Occipital lobe (tissue), 2 donors: Measurements from ENCODE around the gene BCOR. TPM values are rescaled to one million over a fixed set of nuclear protein-coding genes. Genes with fewer than 3 reads are reported as not detected.
A peak's percentile ranks its signal among the peaks of the same experiment; 100 is the strongest.

ENCODE experiments used
- DNase-seq: peaks from one replicate; lab custom pipeline; 2025; lab: John Stamatoyannopoulos, UW
- total RNA-seq: library from RNA; depleted of rRNA; stranded (reverse); fragments of >200 nt; gene quantifications from one replicate; pipeline ENCODE4 v1.2.3, GENCODE V29; 2014

BCOR gene
- total RNA-seq, 1 donor from 2014 or later = 26.0 TPM

DNA sequence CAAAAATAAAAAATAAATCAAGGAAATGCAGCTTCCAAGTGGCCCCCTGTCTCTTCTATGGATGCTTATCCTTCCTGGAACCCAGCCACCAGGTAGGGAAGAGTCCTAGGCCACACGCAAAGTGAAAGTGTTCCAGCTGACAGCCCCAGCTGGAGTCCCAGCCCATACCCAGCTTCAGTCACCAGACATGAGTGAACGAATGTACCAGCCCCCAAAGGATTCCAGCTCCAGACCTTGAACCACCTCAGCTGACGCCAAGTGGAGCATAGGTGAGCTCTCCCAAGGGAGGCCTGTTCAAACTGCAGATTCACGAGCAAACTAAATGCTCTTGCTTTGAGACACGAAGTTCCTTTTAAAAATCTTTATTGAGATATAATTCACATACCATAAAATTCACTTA is 62.0 kb downstream of the BCOR start:
- no peak for DNase-seq

DNA sequence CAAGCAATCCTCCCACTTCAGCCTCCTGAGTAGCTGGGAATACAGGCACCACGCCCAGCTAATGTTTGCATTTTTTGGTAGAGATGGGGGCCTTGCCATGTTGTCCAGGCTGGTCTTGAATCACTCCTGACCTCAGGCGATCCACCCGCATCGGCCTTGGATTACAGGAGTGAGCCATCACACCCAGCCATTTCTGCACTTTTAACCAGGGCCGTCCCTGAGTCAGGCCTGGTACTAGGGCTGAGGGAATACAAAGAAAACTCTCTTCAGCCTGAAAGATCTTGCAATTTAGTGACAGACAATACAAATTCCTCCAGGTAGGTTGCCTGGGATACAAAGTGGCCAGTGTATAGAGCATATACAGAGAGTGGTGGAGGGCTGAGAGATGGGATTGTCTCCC is 65.8 kb downstream of the BCOR start:
- DNase-seq = no peak

DNA sequence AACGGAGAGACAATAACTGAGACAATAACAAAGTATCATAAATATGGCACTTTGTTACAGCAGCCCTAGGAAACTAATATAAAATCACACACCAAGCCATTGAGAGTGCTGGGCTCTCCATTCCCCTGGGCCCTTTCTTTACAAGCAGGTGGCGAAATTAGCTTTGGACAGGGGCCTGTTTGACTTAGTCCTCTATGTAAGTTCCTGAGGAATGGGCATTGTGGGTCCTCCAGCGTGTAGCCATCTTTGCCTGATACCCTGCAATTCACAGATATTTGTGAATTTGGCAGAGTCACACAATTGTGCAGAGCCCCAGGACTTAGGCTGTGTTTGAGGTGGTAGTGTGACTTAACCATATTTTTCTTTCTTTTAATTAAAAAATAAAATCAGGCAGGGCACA is 67.6 kb downstream of the BCOR start:
- no peak for DNase-seq

DNA sequence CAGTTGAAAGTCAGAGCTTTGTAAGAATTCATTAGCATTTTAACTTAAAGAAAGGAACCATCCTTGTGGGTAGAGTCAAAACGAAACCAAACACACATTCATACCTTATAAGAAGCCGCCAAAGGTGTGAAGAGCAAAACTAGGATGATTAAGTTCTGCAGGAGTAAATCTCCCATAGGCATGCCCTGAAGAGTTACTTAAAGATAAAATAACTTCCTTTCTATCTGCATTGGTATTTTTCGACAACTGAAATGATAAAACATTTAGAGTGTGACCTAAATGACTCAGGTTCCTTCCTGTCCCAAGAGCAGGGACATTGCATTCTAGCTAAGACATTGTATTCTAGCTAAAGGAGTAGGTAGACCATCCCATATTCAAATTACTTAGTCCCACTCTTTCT is 75.3 kb downstream of the BCOR start:
- no peak for DNase-seq

DNA sequence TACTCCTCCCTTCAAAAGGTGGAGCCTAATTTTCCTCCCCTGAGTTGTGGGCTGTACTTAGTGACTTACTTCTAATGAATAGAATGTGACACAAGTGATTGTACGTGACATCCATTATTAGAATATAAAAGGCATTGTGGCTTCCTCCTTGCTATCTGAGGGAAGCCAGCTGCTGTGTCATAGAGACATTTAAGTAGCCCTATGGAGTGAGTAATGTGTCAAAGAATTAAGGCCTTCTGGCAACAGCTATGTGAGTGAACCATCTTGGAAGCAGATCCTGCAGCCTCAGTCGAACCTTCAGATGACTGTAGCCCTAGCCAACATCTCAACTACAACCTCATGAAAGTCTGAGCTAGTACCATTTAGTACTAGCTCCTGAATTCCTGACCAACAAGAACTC is 76.1 kb downstream of the BCOR start:
- DNase-seq = no peak

DNA sequence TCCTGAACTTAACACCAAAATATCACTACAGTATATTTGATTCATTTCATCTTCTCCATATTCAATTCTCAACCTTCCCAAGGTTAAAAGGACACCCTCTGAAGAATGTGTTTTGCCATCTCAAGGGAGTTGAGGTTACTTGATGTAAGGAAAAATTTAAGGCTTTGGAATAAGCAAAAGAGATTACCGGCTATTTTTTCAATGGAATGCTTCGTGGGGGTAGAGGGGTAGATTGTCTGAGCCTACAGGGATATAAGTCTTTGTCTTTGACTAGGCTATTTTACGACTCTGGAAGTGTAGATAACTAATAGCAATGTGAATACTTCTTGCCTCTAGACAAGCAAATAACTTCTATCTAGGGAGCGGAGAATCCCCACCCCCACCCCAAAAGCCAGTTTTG is 78.2 kb downstream of the BCOR start:
- no peak for DNase-seq

DNA sequence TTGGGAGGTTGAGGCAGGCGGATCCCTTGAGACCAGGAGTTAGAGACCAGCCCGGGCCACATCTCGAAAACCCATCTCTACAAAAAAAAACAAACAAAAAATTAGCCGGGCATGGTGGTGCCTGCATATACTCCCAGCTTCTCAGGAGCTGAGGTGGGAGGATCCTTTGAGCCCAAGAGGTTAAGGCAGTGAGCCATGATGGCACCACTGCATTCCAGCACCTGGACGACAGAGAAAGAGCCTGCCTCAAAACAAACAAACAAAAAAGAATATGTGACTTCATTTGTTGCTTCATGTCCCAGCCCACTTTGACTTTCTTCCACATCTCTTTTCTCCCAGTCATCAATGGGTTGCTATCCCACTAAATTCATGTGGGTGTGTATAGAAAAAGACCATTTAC is 79.7 kb downstream of the BCOR start:
- DNase-seq = no peak

DNA sequence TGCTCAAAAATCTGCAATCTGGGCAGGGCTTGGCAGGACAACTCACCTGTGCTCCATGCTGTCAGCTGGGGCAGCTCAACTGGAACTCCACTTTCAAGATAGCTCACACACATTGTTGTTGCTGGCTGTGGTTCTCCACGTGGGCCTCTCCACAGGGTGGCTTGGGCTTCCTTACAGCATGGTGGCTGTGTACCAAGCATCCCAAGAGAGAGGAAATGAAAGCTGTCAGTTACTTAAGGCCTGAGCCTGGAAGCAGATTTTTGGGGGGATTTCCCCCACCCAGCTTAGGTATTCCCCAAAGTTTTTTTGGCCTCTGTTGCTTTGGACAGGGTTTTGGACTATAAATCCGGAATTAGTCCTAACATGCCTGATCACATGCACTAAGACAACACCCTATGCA is 81.0 kb downstream of the BCOR start:
- DNase-seq = no peak

DNA sequence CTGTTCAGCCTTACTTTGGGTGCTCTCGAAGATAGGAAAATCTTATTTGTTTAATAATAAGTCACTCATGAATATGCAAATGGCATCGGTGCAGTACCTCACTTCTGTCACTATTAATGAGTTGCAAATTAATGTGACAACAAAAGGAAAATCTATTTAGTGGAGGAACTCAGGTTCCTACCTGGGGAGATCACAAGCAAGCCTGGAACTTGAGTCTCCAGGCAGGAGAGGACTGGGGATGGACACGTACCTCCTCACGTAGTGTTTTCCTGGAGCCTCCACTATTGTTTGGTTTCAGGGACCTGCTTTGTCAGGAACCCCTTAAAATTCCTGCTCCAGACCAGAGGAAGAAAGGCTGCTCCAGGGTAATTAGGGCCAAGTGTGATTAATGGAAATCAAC is 82.1 kb downstream of the BCOR start:
- DNase-seq = no peak

DNA sequence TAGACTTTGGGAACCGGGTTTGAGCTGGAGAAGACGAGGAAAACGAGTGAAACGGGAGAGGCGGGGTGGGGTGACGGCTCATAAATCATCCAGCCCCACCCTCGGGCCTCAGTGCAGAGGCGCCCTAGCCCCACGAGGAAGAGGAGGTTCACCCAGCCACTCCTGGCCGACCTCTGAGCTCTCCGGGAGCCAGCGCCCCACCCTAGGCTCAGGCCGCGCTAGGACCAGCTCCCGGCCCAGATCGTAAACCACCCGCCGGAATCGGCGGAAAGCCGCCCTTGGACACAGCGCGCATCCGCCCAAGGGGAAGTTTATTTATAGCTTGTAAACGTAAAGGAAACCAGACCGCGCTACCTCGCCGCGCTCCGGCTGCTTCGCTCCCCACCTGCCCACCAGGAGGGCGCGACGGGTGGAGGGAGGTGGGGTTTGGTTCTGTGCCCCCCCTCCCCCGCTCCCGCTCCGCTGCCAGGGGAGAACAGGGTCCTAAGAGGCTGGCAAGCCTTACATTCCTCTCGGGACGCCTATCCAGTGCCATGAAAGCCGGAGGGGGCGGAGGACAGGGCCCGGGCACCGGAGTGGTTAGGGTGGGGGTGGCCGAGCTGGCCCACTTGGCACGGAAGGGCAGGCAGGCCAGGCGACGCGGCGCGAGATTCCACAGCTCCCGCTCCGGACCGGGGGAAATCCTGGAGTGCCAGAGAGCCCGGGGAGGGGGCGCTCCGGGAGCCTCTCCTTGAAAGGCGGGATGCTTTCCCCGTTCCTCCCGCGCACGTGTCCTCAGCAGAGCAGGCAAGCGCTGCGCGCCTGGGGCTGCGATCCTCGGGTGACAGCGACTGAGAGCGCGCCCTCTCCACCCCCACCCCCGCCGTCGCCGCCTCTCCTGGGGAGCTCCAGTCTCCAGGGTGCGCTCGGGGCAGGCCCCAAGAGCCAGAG is 84.2 kb downstream of the BCOR start:
- DNase-seq = peak; percentile 35

DNA sequence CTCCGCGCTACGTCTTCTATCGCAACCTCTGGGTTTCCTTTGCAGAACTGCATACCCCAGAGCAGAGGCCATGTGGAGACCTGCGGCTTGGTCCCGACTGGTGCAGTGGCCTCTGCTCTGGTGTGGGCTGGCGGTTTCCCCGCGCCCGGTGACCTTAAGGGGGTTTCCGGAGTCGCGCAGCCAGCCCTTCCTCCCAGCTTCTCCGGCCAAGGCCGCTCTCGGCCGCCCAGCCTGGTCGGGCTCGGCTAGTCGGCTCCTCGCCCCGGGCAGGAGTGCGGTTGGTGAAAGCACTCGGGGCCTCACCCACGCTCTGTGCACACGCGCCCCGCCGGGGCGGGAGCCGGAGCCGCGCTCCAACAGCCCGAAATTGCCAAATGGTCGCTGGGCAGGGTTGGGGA is 84.9 kb downstream of the BCOR start:
- DNase-seq = no peak

DNA sequence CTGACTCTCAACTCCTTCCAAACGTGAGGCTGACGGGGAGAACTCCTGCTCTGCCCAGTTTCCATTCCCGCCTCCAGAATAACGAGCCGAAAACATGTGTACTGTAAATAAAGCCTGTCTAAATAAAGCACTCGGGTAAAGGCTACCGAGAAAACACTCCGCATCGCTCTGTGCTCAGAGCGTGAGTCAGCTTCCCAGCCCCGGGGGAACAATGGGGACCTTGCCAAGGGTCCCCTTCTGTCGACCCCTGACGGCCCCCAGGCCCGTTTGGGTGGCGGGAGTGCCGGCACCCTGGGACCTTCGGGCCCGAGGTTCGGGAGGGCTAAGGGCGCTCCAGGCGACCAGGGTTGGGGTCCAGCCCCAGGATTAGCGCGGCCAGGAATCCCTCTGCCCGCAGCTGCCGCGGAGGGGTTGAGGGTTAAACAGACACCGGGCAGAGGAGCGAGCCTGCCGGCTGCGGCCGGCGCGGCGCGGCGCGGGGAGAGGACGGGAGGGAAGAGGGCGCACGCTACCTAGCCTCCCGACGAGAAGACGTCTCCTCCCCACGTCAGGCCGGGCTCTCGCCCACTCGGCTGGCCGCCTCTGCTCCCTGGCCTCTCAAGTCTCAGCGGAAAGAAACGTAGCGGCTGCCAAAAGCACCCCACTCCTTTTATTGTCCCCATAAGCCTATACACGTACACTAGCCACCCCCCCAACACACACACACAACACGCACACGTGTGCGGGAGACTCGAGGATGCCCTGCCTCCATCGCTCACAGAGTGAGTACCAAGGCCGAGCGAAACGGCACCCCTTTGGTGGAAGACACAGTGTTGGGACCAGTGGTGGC is 85.5 kb downstream of the BCOR start:
- no peak for DNase-seq

DNA sequence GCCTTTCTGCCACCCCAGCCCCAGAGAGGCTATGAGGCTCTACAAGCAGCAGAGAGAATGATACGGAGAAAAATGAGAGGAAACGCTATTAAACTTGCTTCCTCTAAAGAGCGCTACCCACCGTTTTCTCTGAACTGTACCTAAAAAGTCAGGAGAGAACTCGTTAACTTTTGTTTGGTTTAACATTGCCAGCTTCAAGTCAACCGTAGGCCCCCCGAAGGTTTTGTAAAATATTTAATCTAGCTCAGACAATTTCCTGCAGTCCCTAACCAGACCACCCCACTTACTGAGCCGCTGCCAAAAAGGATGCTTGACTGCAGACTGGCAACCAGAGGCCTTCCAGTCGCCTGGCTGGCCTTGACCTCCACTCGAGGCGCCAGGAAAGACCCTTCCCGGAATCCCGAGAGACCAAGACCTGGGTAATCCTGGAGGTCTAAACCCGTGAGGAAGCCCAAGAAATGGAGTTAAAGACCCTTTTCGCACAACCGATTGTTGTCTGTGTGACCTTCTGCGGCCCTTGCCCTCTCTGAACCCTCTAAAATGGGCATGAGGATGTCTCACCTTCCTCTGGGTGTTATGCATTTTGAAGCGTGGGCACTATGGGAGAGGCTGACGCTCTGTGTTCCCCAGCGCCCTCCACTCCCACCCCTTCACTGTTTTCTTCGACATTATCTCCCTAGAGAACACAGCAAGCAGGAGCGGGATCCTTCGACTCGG is 86.3 kb downstream of the BCOR start:
- DNase-seq = no peak

DNA sequence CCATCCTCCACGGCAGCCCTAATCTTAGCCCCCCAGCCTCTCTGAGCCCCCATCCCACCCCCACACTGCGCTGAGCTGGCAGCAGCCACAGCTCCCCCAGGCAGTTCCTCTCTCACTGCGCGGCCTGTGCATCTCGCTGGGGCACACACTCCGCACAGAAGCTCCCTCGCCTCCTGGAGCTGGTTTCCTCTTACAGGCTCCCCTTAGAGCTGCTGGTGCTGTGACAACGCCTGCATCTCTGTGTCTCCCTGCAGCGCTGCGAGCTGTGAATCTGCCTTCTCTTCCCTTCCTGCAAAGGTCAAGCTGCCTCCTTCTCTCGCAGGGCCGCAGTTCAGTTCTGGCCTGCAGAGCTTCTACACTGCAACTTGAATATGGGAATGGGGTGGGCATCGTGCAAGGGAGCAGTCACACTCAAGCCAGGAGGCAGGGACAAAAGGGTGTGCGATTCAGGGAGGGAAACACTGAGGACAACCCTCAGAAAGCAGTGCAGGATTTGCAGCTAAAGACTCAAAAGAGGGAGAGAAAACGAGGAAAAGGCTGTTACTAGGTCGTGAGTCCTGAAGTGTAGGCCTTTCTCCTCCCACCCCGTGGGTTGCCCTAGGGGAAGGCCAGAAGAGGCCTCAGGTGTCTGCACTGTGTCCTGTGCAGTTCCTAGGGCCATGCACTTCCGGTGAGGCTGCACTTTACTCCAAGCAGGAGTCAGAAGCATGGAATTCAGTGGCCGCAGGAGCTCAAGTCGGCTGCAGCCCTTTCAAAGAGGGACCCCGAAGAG is 87.0 kb downstream of the BCOR start:
- DNase-seq = no peak

DNA sequence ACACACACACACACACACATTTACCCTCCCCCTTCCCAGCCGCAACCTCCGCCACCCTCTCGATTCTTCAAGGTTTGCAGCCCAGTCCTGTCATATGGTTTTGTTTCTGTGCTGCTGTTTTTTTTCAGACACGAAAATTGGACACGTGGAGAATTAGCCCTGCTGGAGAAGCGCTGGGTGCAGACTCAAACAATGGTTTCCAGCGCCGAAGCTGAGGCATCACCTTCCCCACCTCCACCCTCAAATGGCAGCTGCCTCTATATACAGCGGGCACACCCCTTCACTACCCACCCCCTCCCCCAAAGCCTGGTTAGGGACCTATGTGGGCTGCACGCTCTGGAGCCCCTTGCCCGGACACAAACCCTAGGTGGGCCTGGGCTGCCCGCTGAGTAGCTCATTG is 87.9 kb downstream of the BCOR start:
- DNase-seq = no peak

DNA sequence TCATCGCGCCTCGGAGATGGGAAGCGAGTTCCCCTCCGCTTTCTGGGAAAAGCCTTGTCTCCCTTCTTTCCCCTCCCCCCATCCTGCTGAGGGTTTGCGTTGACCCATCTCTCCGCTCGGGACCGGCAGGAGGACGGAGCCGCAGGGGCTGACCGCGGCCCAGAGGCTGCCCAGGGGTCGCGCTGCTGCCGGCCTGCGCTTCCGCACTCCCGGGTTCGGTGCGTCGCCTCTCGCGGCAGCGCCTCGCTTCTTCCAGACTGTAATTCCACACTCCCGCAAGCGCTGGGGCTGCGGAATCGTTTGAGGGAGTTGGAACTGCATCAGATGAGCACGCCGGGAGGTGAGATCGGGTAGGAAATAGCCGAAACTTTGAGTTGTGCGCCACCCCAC is 88.3 kb downstream of the BCOR start:
- DNase-seq = no peak

DNA sequence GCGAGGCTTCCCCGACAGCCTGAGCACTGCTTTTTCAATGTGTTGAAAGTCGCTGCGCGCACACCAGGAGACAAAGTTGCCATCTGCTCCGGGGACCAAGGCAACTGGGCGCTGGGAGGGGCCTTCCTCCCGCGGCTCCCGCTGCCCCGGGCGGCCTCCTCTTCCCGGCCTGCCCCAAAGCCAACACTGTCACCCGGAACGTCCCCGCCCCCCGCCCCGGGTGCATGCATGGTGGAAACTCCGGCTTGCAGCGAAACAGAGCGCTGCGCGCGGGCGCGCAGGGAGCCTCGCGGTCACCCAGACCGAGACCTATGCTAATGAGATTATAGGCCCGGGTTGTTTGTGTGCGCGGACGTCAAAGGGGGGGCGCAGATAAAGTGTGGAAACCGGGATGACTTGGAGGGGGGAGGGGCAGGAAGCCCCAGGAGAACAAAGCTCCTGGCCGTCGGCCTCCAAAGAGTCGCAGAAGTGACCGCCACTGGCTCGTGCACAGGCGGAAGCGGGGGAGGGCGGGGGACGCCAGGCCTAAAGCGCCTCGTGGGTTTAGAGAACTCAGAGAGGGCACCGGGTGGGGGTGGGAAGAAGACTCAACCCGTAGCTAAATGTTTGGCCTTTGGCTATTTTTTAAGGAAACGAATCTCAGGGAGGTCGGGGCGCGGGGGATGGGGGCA is 88.8 kb downstream of the BCOR start:
- no peak for DNase-seq

DNA sequence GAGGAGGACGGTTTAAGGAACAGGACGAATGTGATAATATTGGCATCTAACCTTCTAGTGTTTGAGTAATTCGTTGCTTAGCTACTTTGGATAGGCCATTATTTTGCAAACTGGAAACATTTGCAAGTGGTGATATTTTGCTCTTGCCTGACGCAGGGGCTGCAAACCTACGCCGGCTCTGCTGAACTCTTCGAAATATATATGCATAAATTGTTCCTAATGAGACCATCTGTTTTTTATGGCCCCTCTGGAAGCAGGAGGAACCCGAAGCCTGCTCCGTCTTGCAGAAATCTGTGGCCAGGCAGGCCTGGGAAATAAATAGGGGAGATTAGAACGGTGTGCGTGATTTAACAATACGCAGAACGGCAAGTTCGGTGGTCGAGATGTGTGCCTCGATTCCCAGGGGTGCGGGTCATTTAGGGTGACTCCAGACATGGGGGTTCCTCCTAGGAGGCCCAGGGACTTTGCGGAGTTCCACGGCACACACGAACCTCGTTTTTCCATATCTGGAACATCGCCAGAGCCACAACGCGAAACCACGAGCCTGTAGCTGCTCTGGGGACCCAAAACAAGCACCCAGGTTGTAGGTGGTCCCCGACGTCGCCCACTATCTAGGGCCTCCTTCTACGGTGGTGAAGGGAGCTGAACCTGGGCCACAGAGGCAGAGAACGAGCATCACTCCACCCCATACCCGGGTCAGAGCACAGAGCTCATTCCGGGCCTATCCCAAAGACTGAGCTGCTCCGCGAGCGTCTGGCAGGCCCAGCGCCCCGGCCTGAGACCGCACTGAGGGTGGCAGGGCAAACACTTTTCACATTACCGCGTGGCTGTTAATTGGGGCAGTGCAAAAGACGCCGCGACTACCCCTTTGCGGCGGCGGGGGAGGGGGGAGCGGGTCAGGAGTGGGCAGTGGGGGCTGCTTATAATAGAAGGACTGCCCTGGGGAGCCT is 89.7 kb downstream of the BCOR start:
- no peak for DNase-seq

DNA sequence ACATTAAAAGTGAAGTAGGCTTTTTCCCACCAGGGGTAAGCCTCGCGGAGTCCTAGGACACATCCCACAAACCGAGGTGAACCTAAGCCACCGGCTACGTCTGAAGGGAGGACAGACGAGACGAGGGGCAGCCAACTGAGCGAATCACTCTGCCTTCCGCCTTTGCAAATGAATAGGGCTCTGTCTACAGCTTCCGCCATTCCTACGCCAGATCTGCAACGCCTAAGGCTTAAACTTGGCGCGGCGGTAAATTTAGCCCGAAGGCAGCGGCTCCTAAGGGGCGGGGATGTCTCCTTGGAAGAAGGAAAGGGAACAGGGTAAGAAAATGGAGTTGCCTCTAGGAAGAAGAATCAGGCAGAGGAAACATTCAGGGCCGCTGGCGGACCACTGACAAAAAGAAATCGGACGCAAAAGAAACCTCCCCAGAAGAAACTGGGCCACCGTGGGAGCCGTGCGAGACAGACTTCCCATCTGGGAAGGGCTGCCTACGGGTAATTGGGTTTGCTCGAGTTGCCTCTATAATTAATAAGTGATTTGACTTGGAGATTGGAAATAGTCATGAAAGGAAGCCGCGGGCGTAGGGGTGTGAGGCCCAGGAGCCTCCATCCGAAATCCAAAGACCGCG is 90.5 kb downstream of the BCOR start:
- no peak for DNase-seq
